Measurements from ENCODE around the gene MRGPRE.

Gene MRGPRE

DNA sequence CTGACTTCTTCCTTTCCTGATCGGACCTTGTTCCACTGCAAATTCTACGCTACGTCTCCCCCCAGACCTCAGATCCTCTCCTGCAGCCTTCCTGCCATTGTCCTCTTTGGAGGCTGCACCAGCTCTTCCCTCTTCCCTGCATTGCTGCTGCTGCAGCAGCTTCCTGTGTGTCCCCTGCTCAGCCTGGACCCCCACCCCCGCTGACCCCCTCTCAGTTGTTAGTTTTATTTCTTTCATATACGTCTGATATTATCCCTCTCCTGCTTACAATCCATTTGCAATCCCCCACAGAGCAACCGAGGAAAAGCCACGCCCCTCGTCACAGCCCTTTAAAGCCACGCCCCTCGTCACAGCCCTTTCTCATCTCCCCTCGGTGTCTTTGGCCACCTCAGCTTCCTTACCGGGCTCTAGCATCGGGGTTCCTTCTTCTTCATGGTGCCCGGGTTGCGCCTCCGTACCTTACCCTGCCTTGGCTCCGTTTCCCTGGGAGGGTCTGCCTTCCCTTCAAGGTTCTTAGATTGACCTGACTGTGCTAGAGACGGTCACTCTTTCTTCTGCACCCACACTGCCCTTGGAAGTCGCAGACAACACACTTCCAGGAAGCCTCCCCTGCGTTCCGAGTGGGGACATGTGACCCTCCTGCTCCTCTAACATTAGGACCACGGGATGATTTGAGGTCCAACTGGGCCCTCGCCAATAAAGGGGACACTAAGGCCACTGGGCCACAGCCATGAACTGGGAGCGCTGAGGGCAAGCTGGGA lies 18.4 kb downstream of the MRGPRE start:
- DNase-seq (ENCODE audit: low read depth), result no peak

DNA sequence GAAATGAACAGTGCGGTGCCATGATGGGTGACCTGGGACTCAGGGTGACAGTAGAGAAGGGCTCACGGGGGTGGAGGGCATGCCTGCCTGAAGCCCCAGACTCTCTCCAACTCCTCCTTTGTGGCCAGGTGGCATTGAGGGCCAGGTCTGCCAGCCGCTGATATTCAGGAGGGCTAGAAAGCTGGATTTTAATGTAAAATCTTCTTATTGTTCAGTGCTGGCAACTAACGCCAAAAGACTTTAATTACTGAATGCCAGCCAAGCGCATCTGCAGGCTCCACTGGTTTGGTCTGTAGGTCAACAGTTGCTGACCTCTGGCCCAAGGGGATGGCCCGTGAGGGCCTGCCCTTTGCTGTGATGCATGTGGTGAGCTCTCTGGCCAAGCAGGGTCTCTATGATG lies 23.9 kb downstream of the MRGPRE start:
- DNase-seq (ENCODE audit: low read depth), result no peak

DNA sequence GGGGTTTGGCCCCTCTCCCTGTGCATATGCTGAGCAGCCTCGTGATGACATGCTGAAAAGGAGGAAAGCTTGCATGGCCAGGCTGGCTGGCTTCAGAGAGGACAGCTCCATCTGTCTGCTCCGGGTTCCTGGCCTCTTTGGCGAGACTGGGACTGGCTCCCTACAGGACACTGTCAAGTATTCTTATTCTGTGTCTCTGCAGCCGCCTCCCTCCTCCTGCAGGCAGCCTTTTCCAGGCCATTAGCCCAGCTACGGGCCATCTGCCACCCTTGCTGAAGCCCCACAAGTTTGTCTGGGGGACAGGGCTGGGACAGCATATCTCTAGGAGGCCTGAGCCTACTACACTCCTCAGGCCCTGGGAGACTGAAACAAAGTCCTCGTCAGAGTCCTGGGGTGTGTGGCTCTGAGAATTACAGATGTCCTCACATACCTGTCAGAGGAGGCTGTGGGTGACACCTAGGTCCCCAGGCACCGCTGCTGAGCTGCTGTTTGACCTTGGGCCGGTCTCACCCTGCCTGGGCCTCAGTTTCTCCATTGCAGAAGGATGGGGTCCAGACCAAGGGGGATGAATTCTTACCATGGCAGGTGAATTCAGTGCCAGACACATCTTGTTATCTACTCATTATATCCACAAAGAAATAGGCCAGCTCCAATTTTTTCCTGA lies 24.6 kb downstream of the MRGPRE start:
- no peak for DNase-seq (ENCODE audit: low read depth)

DNA sequence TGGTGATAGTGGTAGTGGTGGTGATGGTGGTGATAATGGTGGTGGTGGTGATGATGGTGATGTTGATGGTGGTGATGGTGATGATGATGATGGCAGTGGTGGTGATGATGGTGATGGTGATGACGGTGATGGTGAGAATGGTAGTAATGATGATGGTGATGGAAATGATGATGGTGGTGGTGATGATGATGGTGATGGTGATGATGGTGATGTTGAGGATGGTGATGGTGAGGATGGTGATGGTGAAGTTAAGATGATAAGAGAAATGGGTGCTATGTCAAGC lies 25.4 kb downstream of the MRGPRE start:
- DNase-seq (ENCODE audit: low read depth), result no peak

DNA sequence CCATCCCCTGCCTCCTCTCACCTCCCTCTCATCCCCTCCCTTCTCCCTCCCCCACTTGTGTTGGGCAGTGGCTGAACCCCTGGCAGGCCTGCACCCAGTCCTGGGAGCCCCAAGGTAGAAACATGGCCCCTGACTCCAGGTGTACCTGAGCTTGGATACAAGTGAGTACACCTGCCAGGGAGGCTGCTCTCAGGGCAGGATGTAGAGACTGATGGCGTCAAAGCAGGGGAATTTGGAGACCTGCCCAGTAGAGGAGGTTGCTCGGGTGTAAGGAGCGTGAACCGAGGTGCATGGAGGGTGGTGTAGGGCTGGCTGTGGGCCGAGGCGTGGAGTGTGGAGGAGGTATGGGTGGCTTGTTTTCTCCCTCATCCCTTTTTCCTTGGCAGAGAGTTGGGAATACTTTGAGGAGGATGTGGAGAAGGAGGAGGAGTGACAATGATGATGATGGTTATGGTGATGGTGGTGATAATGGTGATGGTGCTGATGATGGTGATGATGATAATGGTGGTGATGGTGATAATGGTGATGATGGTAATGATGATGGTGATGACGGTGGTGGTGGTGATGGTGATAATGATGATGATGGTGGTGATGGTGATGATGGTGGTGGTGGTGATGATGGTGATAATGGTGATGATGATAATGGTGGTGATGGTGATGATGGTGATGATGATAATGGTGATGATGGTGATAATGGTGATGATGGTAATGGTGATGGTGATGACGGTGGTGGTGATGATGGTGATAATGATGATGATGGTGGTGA lies 25.9 kb downstream of the MRGPRE start:
- no peak for DNase-seq (ENCODE audit: low read depth)

DNA sequence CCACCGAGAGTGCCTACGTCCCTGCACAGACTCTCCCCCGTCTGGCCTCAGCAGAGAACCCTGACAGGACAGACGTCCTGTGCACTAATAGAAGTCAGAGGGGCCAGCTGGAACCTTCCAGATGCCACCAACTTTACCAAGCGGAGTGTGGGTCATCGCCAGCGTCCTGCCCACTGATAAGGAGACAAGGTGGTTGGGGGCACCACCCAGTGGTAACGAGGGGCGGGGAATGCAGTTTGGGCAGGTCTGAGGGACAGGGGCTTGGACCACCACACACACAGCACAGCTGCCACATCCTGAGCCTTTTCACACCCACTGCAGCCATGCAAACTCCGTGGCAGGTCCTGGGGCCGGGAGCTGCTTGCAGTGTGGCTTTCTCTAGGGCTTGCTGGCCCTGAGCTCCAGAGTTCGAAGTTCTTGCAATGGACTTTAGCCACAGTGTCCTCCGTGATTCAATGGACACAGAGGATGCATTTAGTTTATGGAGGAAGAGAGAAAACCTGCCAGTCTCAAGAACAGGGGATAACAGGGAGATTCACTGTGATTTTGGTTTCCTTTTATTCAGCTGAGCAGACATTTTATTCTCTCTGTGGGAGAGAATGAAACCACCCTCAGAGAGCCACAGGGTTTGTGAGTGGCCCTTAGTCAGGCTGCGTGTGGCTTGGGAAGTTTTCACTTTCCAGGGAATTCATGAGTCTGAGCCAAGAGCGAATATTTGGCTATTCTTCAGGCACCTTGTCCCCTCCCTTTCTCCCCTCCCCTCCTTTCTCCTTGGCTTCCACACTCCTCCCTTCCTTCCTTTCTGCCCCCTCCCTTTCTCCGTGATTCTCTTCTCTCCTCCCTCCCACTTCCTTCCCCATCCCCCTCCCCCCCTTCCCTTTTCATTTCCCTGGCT lies 26.7 kb downstream of the MRGPRE start:
- DNase-seq (ENCODE audit: low read depth), result no peak

DNA sequence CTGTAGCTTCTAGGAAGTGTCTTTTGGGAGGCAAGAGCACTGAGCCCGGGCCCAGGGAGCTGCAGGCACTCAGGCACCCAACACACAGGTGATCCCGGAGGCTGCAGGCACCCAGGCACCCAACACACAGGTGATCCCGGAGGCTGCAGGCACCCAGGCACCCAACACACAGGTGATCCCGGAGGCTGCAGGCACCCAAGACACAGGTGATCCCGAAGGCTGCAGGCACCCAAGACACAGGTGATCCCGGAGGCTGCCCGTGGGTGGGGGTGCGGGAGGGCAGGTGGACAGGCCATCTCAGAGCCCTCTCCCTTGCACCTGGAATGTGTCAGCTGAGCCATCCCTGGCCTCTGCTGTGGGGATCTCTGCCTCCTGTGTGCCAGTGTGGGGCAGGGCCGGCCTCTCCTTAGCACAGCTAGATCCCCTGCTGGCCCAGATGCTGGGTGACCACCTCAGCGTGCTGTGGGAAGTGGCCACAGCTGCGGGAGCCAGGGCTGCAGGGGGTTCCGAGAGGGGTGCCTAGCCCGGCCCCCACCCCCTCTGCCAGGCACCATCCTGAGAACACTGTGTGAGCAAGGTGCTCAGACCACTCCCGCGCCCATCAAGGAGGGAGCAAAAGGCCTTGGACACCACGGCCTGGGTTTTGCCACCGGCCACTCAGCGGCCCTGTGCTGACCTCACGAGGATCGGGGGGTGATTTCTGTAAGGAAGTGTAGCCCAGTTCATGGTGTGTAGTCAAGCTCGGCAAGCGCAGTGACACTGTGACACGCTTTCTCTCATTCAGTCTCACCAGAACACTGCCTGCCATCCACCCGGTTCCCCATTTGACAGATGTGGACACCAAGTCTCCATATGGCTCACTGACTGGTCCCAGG lies 27.8 kb downstream of the MRGPRE start:
- no peak for DNase-seq (ENCODE audit: low read depth)

- DNase-seq (ENCODE audit: low read depth), result no peak
Observed at GRCh38 chr11:3203221-3204043, 28.8 kb downstream of the MRGPRE start.

DNA sequence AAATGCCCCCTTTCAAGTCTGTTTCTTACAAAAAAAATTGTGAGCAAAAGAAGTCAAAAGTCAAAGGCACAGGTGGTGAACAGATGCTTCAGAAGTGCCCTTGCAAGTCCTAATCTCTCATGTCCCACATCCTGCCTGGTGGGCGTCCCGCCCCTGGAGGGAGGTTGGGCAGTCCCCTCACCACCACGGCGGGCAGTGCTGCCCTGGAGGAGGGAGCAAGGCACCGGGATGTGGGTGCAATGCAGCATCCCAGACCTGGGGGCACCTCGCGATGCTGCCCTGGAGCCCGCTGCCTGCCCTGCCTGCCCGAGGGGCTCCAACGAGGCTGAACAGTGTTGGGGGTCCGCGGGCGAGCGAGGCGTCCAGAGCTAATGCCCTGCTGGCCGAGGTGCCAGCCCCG lies 29.5 kb downstream of the MRGPRE start:
- DNase-seq (ENCODE audit: low read depth), result no peak

GRCh38 chr11:3202305-3202704 lies 29.9 kb downstream of the MRGPRE start:
- DNase-seq (ENCODE audit: low read depth), result no peak

DNA sequence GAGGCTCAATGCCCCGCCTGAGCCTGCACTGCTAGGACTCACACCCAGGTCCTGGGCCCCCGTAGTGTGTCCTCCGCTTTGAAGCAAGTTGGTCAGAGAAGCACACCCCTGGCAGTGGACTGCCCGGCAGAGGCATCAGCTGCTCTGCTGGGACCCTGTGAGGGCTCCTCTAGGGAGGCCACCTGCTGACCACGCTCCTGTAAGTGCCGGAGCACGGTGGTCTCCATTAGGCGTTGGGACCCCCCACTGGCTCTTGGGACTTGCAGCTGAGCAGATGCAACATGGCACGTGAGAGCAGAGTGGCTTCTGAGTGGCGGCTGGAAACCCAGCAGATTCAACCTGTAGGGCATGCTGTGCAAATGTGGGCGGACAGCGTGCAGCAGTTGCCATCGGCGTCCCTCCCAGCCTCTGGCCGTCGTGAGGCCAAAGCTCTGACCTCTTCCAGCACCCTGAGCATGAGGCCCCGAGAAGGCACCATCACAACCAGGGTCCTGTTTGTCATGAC lies 30.5 kb downstream of the MRGPRE start:
- no peak for DNase-seq (ENCODE audit: low read depth)

- DNase-seq (ENCODE audit: low read depth), result no peak
Observed at GRCh38 chr11:3201112-3201581, 31.1 kb downstream of the MRGPRE start.

- no peak for DNase-seq (ENCODE audit: low read depth)
Observed at GRCh38 chr11:3200388-3201111, 31.7 kb downstream of the MRGPRE start.

DNA sequence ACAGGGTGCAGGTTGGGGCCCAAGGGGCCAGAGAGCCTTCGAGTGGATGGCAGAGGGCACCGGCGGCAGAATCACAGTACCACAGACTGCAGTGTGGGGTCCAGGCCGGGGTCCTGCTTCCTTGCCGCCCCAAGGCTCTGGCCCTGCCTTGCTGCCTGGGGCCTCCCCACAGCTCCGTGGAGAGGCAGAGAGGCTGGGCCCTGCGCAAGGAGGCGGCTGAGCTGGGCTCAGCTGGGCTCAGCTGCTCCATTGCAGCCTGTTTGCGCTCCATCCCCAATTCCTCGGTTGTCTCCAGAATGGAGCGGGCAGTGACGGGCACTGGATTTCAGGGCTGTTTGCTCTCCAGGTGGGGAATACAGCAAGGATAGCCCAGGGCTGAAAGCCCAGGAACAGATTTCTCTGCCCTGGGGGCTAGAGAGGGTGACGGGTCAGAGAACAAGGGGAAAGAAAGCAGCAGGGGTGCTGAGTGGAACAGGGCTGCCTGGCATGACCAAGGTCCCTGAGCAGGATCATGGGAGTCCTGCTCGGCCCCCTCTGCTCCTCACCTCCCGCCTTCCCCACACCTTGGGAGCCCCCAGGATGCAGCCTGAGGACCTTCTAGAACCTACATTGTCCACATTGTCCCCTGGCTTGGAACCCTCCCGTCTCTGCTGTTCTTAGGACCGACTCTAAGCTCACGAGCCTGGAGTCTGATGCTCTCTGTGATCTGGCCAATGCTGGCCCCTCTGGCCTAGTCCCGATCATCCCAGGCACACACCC lies 32.5 kb downstream of the MRGPRE start:
- DNase-seq (ENCODE audit: low read depth), result no peak

DNA sequence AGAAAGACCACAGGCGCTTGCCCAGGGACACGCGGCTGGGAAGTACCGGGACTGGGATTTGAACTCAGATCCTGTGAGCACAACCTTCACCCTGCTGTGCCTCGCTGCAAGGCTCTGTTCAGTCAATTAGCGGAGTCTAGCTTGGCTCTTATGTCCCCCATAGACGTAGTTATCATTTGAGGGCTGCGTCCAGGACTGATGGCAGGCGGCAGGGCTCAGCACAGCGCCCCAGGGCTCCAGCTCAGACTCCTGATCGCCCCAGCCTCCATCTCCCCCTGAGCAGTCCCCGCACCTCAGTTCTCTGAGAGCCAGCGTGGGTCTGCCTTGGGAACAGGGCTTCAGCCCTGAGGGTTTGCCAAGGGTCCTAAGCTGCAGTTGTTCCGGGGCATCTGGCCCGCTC lies 33.4 kb downstream of the MRGPRE start:
- DNase-seq (ENCODE audit: low read depth), result no peak

GRCh38 chr11:3197878-3198528 lies 34.2 kb downstream of the MRGPRE start:
- DNase-seq (ENCODE audit: low read depth), result no peak

DNA sequence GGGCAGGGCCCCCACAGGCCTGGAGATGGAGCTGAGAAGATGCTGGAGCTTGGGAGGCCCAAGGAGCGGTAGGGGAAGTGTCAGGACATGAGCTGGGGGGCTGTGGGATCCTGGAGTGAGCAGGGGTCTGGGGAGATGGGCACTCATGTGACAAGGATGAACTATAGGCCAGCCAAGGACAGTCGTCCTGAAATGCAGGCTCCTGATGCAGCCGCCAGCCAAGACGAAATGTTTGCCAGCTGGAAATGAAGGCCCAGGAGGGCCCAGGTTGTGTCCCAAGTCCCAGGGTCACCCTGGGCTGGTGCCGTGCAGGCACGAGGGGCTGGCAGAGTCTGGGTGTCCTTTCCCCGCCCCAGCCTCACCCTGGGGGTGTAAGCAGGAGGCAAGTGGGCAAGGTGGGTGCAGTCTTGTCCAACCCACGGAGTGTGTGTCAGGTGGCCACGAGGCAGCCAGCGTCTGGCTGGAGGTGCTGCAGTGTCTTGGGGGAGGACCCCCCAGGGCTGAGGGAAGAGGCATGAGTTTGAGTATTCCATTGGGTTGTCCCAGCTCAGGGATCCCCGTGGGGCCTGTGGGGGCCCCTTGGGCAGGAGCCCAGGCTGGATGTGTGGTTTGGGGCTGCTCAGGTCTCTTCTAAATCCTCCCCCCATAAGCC lies 35.0 kb downstream of the MRGPRE start:
- no peak for DNase-seq (ENCODE audit: low read depth)
